ENCODE results near the gene ANO4.

DNA sequence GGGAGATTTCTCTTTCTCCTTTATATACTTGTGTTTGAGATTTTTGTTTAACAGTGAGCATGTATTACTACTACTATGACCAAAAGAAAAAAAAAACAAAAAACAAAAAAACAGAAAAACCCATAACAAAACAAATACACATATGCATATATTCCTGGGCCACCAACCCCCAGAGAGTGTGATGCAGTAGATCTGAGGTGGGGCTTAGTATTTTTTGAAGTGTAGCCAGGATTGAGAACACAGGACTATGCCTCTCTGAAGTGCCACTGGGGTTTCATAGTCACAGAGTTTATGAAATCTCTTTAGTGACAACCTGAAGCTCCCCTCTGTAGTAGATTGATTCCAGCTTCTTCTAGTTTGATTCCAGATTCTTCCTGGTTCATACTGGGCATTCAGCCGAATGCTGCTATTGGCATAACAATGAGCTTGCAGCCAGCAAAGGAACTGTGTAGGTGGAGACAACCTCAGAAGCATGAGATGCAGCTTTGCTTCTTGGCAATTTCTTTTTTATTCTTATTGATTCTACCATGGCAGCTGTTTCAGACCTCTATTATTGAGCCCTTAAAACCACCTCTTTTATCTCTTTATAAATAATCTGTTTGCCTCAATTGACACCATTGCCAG lies 15.5 kb upstream of the ANO4 start:
- TF ChIP-seq, protein P1, sequence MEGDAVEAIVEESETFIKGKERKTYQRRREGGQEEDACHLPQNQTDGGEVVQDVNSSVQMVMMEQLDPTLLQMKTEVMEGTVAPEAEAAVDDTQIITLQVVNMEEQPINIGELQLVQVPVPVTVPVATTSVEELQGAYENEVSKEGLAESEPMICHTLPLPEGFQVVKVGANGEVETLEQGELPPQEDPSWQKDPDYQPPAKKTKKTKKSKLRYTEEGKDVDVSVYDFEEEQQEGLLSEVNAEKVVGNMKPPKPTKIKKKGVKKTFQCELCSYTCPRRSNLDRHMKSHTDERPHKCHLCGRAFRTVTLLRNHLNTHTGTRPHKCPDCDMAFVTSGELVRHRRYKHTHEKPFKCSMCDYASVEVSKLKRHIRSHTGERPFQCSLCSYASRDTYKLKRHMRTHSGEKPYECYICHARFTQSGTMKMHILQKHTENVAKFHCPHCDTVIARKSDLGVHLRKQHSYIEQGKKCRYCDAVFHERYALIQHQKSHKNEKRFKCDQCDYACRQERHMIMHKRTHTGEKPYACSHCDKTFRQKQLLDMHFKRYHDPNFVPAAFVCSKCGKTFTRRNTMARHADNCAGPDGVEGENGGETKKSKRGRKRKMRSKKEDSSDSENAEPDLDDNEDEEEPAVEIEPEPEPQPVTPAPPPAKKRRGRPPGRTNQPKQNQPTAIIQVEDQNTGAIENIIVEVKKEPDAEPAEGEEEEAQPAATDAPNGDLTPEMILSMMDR (tag by site-specific recombination; IDR thresholded peaks at IDR 0.05), result no peak
- TF ChIP-seq ZNF555 (tag by site-specific recombination; conservative IDR thresholded peaks at IDR 0.05) (no peak), WT1 (tag by site-specific recombination; IDR thresholded peaks at IDR 0.05) (no peak), ZNF423 (tag by site-specific recombination; IDR thresholded peaks at IDR 0.05) (no peak)
- TF ChIP-seq, protein P2, sequence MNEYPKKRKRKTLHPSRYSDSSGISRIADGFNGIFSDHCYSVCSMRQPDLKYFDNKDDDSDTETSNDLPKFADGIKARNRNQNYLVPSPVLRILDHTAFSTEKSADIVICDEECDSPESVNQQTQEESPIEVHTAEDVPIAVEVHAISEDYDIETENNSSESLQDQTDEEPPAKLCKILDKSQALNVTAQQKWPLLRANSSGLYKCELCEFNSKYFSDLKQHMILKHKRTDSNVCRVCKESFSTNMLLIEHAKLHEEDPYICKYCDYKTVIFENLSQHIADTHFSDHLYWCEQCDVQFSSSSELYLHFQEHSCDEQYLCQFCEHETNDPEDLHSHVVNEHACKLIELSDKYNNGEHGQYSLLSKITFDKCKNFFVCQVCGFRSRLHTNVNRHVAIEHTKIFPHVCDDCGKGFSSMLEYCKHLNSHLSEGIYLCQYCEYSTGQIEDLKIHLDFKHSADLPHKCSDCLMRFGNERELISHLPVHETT (tag by site-specific recombination; IDR thresholded peaks at IDR 0.05), result no peak
- TF ChIP-seq, protein P3, sequence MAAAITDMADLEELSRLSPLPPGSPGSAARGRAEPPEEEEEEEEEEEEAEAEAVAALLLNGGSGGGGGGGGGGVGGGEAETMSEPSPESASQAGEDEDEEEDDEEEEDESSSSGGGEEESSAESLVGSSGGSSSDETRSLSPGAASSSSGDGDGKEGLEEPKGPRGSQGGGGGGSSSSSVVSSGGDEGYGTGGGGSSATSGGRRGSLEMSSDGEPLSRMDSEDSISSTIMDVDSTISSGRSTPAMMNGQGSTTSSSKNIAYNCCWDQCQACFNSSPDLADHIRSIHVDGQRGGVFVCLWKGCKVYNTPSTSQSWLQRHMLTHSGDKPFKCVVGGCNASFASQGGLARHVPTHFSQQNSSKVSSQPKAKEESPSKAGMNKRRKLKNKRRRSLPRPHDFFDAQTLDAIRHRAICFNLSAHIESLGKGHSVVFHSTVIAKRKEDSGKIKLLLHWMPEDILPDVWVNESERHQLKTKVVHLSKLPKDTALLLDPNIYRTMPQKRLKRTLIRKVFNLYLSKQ (tag by site-specific recombination; IDR thresholded peaks at IDR 0.05; ENCODE audit: borderline replicate concordance), result no peak
- TF ChIP-seq, protein P4, sequence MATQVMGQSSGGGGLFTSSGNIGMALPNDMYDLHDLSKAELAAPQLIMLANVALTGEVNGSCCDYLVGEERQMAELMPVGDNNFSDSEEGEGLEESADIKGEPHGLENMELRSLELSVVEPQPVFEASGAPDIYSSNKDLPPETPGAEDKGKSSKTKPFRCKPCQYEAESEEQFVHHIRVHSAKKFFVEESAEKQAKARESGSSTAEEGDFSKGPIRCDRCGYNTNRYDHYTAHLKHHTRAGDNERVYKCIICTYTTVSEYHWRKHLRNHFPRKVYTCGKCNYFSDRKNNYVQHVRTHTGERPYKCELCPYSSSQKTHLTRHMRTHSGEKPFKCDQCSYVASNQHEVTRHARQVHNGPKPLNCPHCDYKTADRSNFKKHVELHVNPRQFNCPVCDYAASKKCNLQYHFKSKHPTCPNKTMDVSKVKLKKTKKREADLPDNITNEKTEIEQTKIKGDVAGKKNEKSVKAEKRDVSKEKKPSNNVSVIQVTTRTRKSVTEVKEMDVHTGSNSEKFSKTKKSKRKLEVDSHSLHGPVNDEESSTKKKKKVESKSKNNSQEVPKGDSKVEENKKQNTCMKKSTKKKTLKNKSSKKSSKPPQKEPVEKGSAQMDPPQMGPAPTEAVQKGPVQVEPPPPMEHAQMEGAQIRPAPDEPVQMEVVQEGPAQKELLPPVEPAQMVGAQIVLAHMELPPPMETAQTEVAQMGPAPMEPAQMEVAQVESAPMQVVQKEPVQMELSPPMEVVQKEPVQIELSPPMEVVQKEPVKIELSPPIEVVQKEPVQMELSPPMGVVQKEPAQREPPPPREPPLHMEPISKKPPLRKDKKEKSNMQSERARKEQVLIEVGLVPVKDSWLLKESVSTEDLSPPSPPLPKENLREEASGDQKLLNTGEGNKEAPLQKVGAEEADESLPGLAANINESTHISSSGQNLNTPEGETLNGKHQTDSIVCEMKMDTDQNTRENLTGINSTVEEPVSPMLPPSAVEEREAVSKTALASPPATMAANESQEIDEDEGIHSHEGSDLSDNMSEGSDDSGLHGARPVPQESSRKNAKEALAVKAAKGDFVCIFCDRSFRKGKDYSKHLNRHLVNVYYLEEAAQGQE (tag by site-specific recombination; IDR thresholded peaks at IDR 0.05), result no peak

Measured in HEK293 (cell line).